ENCODE results near the gene ATP1B1.
"Not testable (repeated sequence)": the region's sequence is repeated elsewhere in the genome, so short reads cannot be mapped to it uniquely, and the experiment has no call there.

Gene ATP1B1

GRCh38 chr1:169117014-169117413 lies 10.5 kb downstream of the ATP1B1 start:
- no peak for DNase-seq

GRCh38 chr1:169117599-169117998 lies 11.1 kb downstream of the ATP1B1 start:
- no peak for DNase-seq

- no peak for DNase-seq
Measured at GRCh38 chr1:169118227-169118626, 11.7 kb downstream of the ATP1B1 start.

GRCh38 chr1:169119405-169119804 lies 12.9 kb downstream of the ATP1B1 start:
- no peak for DNase-seq

- no peak for DNase-seq
Measured at GRCh38 chr1:169120066-169120465, 13.6 kb downstream of the ATP1B1 start.

- no peak for DNase-seq
Measured at GRCh38 chr1:169121146-169121923, 14.8 kb downstream of the ATP1B1 start.

- DNase-seq, result no peak
Measured at GRCh38 chr1:169122976-169123375, 16.5 kb downstream of the ATP1B1 start.

GRCh38 chr1:169124459-169124858 lies 18.0 kb downstream of the ATP1B1 start:
- peak in 1 of 2 experiments; percentile 30 for DNase-seq

- not testable (repeated sequence) for DNase-seq
Measured at GRCh38 chr1:169125597-169125996, 19.1 kb downstream of the ATP1B1 start.

GRCh38 chr1:169126335-169126734 lies 19.8 kb downstream of the ATP1B1 start:
- DNase-seq, result no peak

GRCh38 chr1:169127305-169127704 lies 20.8 kb downstream of the ATP1B1 start:
- no peak for DNase-seq

- DNase-seq, result no peak
Measured at GRCh38 chr1:169128562-169128961, 22.1 kb downstream of the ATP1B1 start.

- DNase-seq, result no peak
Measured at GRCh38 chr1:169129109-169129784, 22.8 kb downstream of the ATP1B1 start.

- no peak for DNase-seq
Measured at GRCh38 chr1:169130683-169131082, 24.2 kb downstream of the ATP1B1 start.

- no peak for DNase-seq
Measured at GRCh38 chr1:169132512-169133227, 26.2 kb downstream of the ATP1B1 start.

GRCh38 chr1:169133228-169133576 lies 26.7 kb downstream of the ATP1B1 start:
- DNase-seq, result no peak

- DNase-seq, result peak; percentile 34 to 36
Measured at GRCh38 chr1:169133801-169134502, 27.5 kb downstream of the ATP1B1 start.

GRCh38 chr1:169137357-169137756 lies 30.9 kb downstream of the ATP1B1 start:
- DNase-seq, result no peak

- no peak for DNase-seq
Measured at GRCh38 chr1:169138866-169139670, 32.6 kb downstream of the ATP1B1 start.

- DNase-seq, result no peak
Measured at GRCh38 chr1:169141356-169141755, 34.9 kb downstream of the ATP1B1 start.

GRCh38 chr1:169142129-169142528 lies 35.6 kb downstream of the ATP1B1 start:
- DNase-seq, result no peak

- no peak for DNase-seq
Measured at GRCh38 chr1:169143346-169143745, 36.9 kb downstream of the ATP1B1 start.
